ENCODE results near the gene LRP2. TPM values are rescaled to one million over a fixed set of nuclear protein-coding genes. Genes with fewer than 3 reads are reported as not detected.

The LRP2 gene
- total RNA-seq, 2 donors from 2014 or later = 0.05 TPM; not detected in 1

DNA sequence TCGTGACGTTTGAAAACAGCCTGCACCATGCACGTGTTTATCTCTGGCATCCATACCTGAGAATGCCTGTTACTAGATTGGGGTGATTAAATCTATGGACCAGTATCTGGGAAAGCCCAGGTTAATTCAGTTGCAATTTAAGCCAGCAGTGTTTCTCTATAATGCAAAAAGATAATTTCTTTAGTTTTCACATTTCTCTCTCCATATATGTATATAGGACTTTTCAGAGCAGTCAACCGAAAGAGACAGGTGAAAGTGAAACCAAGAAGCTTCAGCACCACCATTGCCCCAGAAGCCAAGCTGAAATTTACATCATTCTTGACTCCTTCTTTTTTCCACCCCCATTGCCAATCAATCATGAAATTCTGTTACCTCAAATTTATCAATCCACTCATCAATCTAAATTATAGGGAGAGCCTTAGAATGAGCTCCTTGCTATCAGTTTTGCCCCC is 2.7 kb upstream of the LRP2 start:
- H3K4me3 ChIP-seq = peak overlapping the region; percentile 40
- intact Hi-C loops (cut with DNase I) = no loop called here
- no peak overlapping the region for H3K9ac ChIP-seq (ENCODE audit: low read depth in 2 of 2, low read length in 2 of 2)
- TF ChIP-seq, protein P1, sequence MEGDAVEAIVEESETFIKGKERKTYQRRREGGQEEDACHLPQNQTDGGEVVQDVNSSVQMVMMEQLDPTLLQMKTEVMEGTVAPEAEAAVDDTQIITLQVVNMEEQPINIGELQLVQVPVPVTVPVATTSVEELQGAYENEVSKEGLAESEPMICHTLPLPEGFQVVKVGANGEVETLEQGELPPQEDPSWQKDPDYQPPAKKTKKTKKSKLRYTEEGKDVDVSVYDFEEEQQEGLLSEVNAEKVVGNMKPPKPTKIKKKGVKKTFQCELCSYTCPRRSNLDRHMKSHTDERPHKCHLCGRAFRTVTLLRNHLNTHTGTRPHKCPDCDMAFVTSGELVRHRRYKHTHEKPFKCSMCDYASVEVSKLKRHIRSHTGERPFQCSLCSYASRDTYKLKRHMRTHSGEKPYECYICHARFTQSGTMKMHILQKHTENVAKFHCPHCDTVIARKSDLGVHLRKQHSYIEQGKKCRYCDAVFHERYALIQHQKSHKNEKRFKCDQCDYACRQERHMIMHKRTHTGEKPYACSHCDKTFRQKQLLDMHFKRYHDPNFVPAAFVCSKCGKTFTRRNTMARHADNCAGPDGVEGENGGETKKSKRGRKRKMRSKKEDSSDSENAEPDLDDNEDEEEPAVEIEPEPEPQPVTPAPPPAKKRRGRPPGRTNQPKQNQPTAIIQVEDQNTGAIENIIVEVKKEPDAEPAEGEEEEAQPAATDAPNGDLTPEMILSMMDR (IDR thresholded peaks at IDR 0.05) = no peak
- H3K36me3 ChIP-seq = no peaks in the 10 kb centered on the region
- H3K9me3 ChIP-seq = no peaks in the 10 kb centered on the region
- peaks cover 29% of the 10 kb centered on the region for H3K27me3 ChIP-seq
- H3K4me1 ChIP-seq = peaks cover 6% of the 10 kb centered on the region
- no peak for DNase-seq
- no peak overlapping the region for H3K27ac ChIP-seq

- Histone ChIP-seq H3K27me3 (peaks cover 34% of the 10 kb centered on the region), H3K36me3 (no peaks in the 10 kb centered on the region), H3K9me3 (no peaks in the 10 kb centered on the region), H3K4me1 (peaks cover 6% of the 10 kb centered on the region), H3K9ac (ENCODE audit: low read depth in 2 of 2, low read length in 2 of 2) (no peak overlapping the region), H3K27ac (no peak overlapping the region), H3K4me3 (peak overlapping the region; percentile 40)
- TF ChIP-seq, protein P1 (IDR thresholded peaks at IDR 0.05) = no peak
- peak; percentile 23 for DNase-seq
- intact Hi-C loops (cut with DNase I) = no loop called here
Measured at GRCh38 chr2:169363560-169364150, 1.3 kb upstream of the LRP2 start.

GRCh38 chr2:169362894-169363559 is 693 bp upstream of the LRP2 start:
- peaks cover 6% of the 10 kb centered on the region for H3K4me1 ChIP-seq
- no peak for DNase-seq
- H3K4me3 ChIP-seq = peak overlapping the region; percentile 40
- intact Hi-C loops (cut with DNase I) = no loop called here
- H3K27ac ChIP-seq = no peak overlapping the region
- H3K27me3 ChIP-seq = peaks cover 34% of the 10 kb centered on the region
- H3K9me3 ChIP-seq = no peaks in the 10 kb centered on the region
- no peaks in the 10 kb centered on the region for H3K36me3 ChIP-seq
- no peak overlapping the region for H3K9ac ChIP-seq (ENCODE audit: low read depth in 2 of 2, low read length in 2 of 2)
- TF ChIP-seq, protein P1 (IDR thresholded peaks at IDR 0.05) = no peak

- H3K27ac ChIP-seq = no peak overlapping the region
- TF ChIP-seq, protein P1 (IDR thresholded peaks at IDR 0.05) = no peak
- no peak overlapping the region for H3K9ac ChIP-seq (ENCODE audit: low read depth in 2 of 2, low read length in 2 of 2)
- H3K4me3 ChIP-seq = peak overlapping the region; percentile 40
- peaks cover 34% of the 10 kb centered on the region for H3K27me3 ChIP-seq
- H3K9me3 ChIP-seq = no peaks in the 10 kb centered on the region
- no peak for DNase-seq
- peaks cover 6% of the 10 kb centered on the region for H3K4me1 ChIP-seq
- no peaks in the 10 kb centered on the region for H3K36me3 ChIP-seq
- intact Hi-C loops (cut with DNase I) = no loop called here
Measured at GRCh38 chr2:169361706-169362117, 622 bp downstream of the LRP2 start.

GRCh38 chr2:169360984-169361705 is 1.2 kb downstream of the LRP2 start:
- Histone ChIP-seq H3K27ac (no peak overlapping the region), H3K36me3 (no peaks in the 10 kb centered on the region), H3K27me3 (peaks cover 34% of the 10 kb centered on the region), H3K4me1 (peaks cover 6% of the 10 kb centered on the region), H3K4me3 (peak overlapping the region; percentile 40), H3K9me3 (no peaks in the 10 kb centered on the region), H3K9ac (ENCODE audit: low read depth in 2 of 2, low read length in 2 of 2) (no peak overlapping the region)
- no peak for DNase-seq
- TF ChIP-seq, protein P1 (IDR thresholded peaks at IDR 0.05) = no peak
- intact Hi-C loops (cut with DNase I) = no loop called here
